ENCODE results near the gene ZNF276.

Gene ZNF276

GRCh38 chr16:89786474-89787364 lies 65.4 kb downstream of the ZNF276 start:
- DNase-seq: no peak

GRCh38 chr16:89787365-89787805 lies 66.0 kb downstream of the ZNF276 start:
- no peak for DNase-seq
